Measurements from ENCODE around the gene CDH2.

CDH2 gene

GRCh38 chr18:28108814-28109213 lies 68.1 kb downstream of the CDH2 start:
- DNase-seq (ENCODE audit: low spot score), result no peak
- H3K27ac ChIP-seq, result no peak overlapping the region
- TF ChIP-seq CTCF (conservative IDR thresholded peaks at IDR 0.05; ENCODE audit: low read depth), result no peak
- ChIA-PET POLR2A (ENCODE audit: low non-redundant PET) (no interaction called here), CTCF (interaction anchor here (0.5 kb wide), 1 partner anchor 1912 kb away, joined by 3 read pairs; no protein-coding TSS in a partner anchor)

GRCh38 chr18:28108254-28108653 lies 68.7 kb downstream of the CDH2 start:
- no peak for TF ChIP-seq CTCF (conservative IDR thresholded peaks at IDR 0.05; ENCODE audit: low read depth)
- H3K27ac ChIP-seq, result no peak overlapping the region
- ChIA-PET POLR2A (ENCODE audit: low non-redundant PET) (no interaction called here), CTCF (no interaction called here)
- DNase-seq (ENCODE audit: low spot score), result no peak

- TF ChIP-seq CTCF (conservative IDR thresholded peaks at IDR 0.05; ENCODE audit: low read depth), result no peak
- no peak for DNase-seq (ENCODE audit: low spot score)
- CTCF ChIA-PET, result no interaction called here
- H3K27ac ChIP-seq, result no peak overlapping the region
- POLR2A ChIA-PET (ENCODE audit: low non-redundant PET), result no interaction called here
Measured at GRCh38 chr18:28099237-28099636, 77.7 kb downstream of the CDH2 start.

- no peak for TF ChIP-seq CTCF (conservative IDR thresholded peaks at IDR 0.05; ENCODE audit: low read depth)
- CTCF ChIA-PET, result no interaction called here
- no peak for DNase-seq (ENCODE audit: low spot score)
- POLR2A ChIA-PET (ENCODE audit: low non-redundant PET), result no interaction called here
- H3K27ac ChIP-seq, result no peak overlapping the region
Measured at GRCh38 chr18:28095631-28096030, 81.3 kb downstream of the CDH2 start.

GRCh38 chr18:28095041-28095440 lies 81.9 kb downstream of the CDH2 start:
- ChIA-PET POLR2A (ENCODE audit: low non-redundant PET) (no interaction called here), CTCF (interaction anchor here (0.6 kb wide), 1 partner anchor 1687 kb away, joined by 3 read pairs; no protein-coding TSS in a partner anchor)
- no peak for TF ChIP-seq CTCF (conservative IDR thresholded peaks at IDR 0.05; ENCODE audit: low read depth)
- DNase-seq (ENCODE audit: low spot score), result no peak
- H3K27ac ChIP-seq, result no peak overlapping the region

GRCh38 chr18:28091197-28091596 lies 85.7 kb downstream of the CDH2 start:
- no peak for TF ChIP-seq CTCF (conservative IDR thresholded peaks at IDR 0.05; ENCODE audit: low read depth)
- no peak overlapping the region for H3K27ac ChIP-seq
- POLR2A ChIA-PET (ENCODE audit: low non-redundant PET), result no interaction called here
- CTCF ChIA-PET, result interaction anchor here (0.7 kb wide), 1 partner anchor 1534 kb away, joined by 4 read pairs; no protein-coding TSS in a partner anchor
- DNase-seq (ENCODE audit: low spot score), result no peak

GRCh38 chr18:28088477-28088876 lies 88.5 kb downstream of the CDH2 start:
- CTCF ChIA-PET, result no interaction called here
- no peak for TF ChIP-seq CTCF (conservative IDR thresholded peaks at IDR 0.05; ENCODE audit: low read depth)
- H3K27ac ChIP-seq, result no peak overlapping the region
- DNase-seq (ENCODE audit: low spot score), result no peak
- POLR2A ChIA-PET (ENCODE audit: low non-redundant PET), result no interaction called here
